Measurements from ENCODE around the gene NAXE. TPM values are rescaled to one million over a fixed set of nuclear protein-coding genes. Genes with fewer than 3 reads are reported as not detected.
"Not testable (repeated sequence)": the region's sequence is repeated elsewhere in the genome, so short reads cannot be mapped to it uniquely, and the experiment has no call there.

Gene NAXE
- polyA plus RNA-seq, 1 donor from 2014 or later: 95.7 TPM

- Histone ChIP-seq H3K4me3 (ENCODE audit: low read length) (no peak overlapping the region), H3F3A (ENCODE audit: insufficient read depth, low read length, poor library complexity, severe bottlenecking) (no peaks in the 10 kb centered on the region), H3K27me3 (ENCODE audit: insufficient read depth, low read depth, low read length) (peaks cover 20% of the 10 kb centered on the region), H3K9me3 (ENCODE audit: low read length) (no peaks in the 10 kb centered on the region), H3K9ac (ENCODE audit: low read length) (no peak overlapping the region), H3K36me3 (ENCODE audit: insufficient read depth, low read length) (no peaks in the 10 kb centered on the region), H4K20me1 (ENCODE audit: insufficient read depth) (no peaks in the 10 kb centered on the region), H2AFZ (ENCODE audit: low read depth, low read length) (no peak overlapping the region), H3K79me2 (replicated peaks; ENCODE audit: insufficient read depth, low read length) (no peaks in the 10 kb centered on the region), H3K27ac (ENCODE audit: low read length) (no peak overlapping the region), H3K4me2 (ENCODE audit: low read length) (no peak overlapping the region), H3K9me2 (ENCODE audit: insufficient read depth, low read length) (no peaks in the 10 kb centered on the region)
- TF ChIP-seq CTCF (IDR thresholded peaks at IDR 0.05; ENCODE audit: poor library complexity, severe bottlenecking) (no peak), EP300 (conservative IDR thresholded peaks at IDR 0.05; ENCODE audit: poor library complexity, severe bottlenecking) (no peak), SMC3 (conservative IDR thresholded peaks at IDR 0.05; ENCODE audit: poor library complexity) (no peak), EZH2 (IDR thresholded peaks at IDR 0.05; ENCODE audit: borderline replicate concordance, insufficient read depth, low read length, poor library complexity, severe bottlenecking) (no peak), RAD21 (conservative IDR thresholded peaks at IDR 0.05) (no peak), REST (IDR thresholded peaks at IDR 0.05; ENCODE audit: borderline replicate concordance) (no peak), TAF1 (IDR thresholded peaks at IDR 0.05; ENCODE audit: low read depth) (no peak), MXI1 (conservative IDR thresholded peaks at IDR 0.05; ENCODE audit: poor library complexity, severe bottlenecking) (no peak), POLR2AphosphoS5 (IDR thresholded peaks at IDR 0.05) (no peak)
Observed at GRCh38 chr1:156629823-156630449, 38.4 kb downstream of the NAXE start.

- H3K9me3 ChIP-seq (ENCODE audit: low read length); H3F3A ChIP-seq (ENCODE audit: insufficient read depth, low read length, poor library complexity, severe bottlenecking); H3K27me3 ChIP-seq (ENCODE audit: insufficient read depth, low read depth, low read length); H3K27ac ChIP-seq (ENCODE audit: low read length); H3K9me2 ChIP-seq (ENCODE audit: insufficient read depth, low read length); H3K79me2 ChIP-seq (replicated peaks; ENCODE audit: insufficient read depth, low read length); H4K20me1 ChIP-seq (ENCODE audit: insufficient read depth); H3K4me3 ChIP-seq (ENCODE audit: low read length); H3K4me2 ChIP-seq (ENCODE audit: low read length); H3K36me3 ChIP-seq (ENCODE audit: insufficient read depth, low read length); H2AFZ ChIP-seq (ENCODE audit: low read depth, low read length); H3K9ac ChIP-seq (ENCODE audit: low read length): not testable (repeated sequence)
Observed at GRCh38 chr1:156631152-156631551, 39.6 kb downstream of the NAXE start.

- Histone ChIP-seq H3K79me2 (replicated peaks; ENCODE audit: insufficient read depth, low read length) (no peaks in the 10 kb centered on the region), H4K20me1 (ENCODE audit: insufficient read depth) (no peaks in the 10 kb centered on the region), H3K4me3 (ENCODE audit: low read length) (no peak overlapping the region), H3K36me3 (ENCODE audit: insufficient read depth, low read length) (no peaks in the 10 kb centered on the region), H3F3A (ENCODE audit: insufficient read depth, low read length, poor library complexity, severe bottlenecking) (no peaks in the 10 kb centered on the region), H3K4me2 (ENCODE audit: low read length) (no peak overlapping the region), H2AFZ (ENCODE audit: low read depth, low read length) (no peak overlapping the region), H3K9me2 (ENCODE audit: insufficient read depth, low read length) (no peaks in the 10 kb centered on the region), H3K27ac (ENCODE audit: low read length) (no peak overlapping the region), H3K9ac (ENCODE audit: low read length) (no peak overlapping the region), H3K27me3 (ENCODE audit: insufficient read depth, low read depth, low read length) (peaks cover 3% of the 10 kb centered on the region), H3K9me3 (ENCODE audit: low read length) (no peaks in the 10 kb centered on the region)
- TF ChIP-seq EZH2 (IDR thresholded peaks at IDR 0.05; ENCODE audit: borderline replicate concordance, insufficient read depth, low read length, poor library complexity, severe bottlenecking) (no peak), REST (IDR thresholded peaks at IDR 0.05; ENCODE audit: borderline replicate concordance) (no peak), EP300 (conservative IDR thresholded peaks at IDR 0.05; ENCODE audit: poor library complexity, severe bottlenecking) (no peak), CTCF (IDR thresholded peaks at IDR 0.05; ENCODE audit: poor library complexity, severe bottlenecking) (no peak), RAD21 (conservative IDR thresholded peaks at IDR 0.05) (no peak), POLR2AphosphoS5 (IDR thresholded peaks at IDR 0.05) (no peak), SMC3 (conservative IDR thresholded peaks at IDR 0.05; ENCODE audit: poor library complexity) (no peak), MXI1 (conservative IDR thresholded peaks at IDR 0.05; ENCODE audit: poor library complexity, severe bottlenecking) (no peak), TAF1 (IDR thresholded peaks at IDR 0.05; ENCODE audit: low read depth) (no peak)
Observed at GRCh38 chr1:156632355-156632754, 40.8 kb downstream of the NAXE start.

Measured in neural cell (in vitro differentiated cells).